ENCODE measurements around the gene NFKBIB.

DNA sequence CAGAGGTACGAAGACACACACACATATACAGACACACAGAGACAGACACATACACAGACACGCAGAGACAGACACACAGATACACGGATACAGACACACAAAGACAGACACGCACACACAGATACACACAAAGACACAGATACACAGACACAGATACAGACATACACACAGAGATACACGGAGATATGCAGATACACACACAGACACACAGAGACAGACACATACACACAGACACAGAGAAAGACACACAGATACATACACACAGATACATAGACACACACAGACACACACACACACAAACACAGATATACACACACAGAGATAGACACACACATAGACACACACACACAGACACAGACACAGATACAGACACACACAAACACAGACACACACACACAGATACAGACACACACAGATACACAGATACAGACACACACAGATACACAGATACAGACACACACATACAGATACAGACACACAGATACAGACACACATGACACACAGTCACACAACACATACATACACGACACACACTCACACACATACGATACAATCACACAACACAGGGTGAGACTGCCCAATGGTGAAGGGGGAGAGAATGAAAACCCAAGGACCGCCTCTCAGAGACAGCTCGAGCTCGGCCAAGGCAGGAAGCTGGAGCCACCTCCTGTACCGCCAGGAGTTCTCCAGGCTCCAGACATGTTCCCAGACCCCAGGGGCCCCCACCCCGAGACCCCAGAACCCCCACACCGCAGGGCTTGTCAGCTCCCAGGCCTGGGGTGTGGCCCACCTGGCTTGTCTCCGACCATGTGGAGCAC is 21.0 kb downstream of the NFKBIB start:
- TF ChIP-seq POLR2A (IDR thresholded peaks at IDR 0.05; ENCODE audit: borderline replicate concordance, extremely low read depth, insufficient read depth, insufficient read length) (no peak), POLR2AphosphoS5 (IDR thresholded peaks at IDR 0.05; ENCODE audit: low read depth, low read length) (no peak), CTCF (IDR thresholded peaks at IDR 0.05 in 2 of 3, conservative IDR thresholded peaks at IDR 0.05 in 1 of 3; ENCODE audit: borderline replicate concordance in 1 of 3, insufficient read depth in 1 of 3, low read depth in 2 of 3, low read length in 2 of 3) (no peak), ZFX (IDR thresholded peaks at IDR 0.05) (no peak)
- TF ChIP-seq, protein P1, sequence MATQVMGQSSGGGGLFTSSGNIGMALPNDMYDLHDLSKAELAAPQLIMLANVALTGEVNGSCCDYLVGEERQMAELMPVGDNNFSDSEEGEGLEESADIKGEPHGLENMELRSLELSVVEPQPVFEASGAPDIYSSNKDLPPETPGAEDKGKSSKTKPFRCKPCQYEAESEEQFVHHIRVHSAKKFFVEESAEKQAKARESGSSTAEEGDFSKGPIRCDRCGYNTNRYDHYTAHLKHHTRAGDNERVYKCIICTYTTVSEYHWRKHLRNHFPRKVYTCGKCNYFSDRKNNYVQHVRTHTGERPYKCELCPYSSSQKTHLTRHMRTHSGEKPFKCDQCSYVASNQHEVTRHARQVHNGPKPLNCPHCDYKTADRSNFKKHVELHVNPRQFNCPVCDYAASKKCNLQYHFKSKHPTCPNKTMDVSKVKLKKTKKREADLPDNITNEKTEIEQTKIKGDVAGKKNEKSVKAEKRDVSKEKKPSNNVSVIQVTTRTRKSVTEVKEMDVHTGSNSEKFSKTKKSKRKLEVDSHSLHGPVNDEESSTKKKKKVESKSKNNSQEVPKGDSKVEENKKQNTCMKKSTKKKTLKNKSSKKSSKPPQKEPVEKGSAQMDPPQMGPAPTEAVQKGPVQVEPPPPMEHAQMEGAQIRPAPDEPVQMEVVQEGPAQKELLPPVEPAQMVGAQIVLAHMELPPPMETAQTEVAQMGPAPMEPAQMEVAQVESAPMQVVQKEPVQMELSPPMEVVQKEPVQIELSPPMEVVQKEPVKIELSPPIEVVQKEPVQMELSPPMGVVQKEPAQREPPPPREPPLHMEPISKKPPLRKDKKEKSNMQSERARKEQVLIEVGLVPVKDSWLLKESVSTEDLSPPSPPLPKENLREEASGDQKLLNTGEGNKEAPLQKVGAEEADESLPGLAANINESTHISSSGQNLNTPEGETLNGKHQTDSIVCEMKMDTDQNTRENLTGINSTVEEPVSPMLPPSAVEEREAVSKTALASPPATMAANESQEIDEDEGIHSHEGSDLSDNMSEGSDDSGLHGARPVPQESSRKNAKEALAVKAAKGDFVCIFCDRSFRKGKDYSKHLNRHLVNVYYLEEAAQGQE (IDR thresholded peaks at IDR 0.05; ENCODE audit: low read depth): no peak
- TF ChIP-seq, protein P2, sequence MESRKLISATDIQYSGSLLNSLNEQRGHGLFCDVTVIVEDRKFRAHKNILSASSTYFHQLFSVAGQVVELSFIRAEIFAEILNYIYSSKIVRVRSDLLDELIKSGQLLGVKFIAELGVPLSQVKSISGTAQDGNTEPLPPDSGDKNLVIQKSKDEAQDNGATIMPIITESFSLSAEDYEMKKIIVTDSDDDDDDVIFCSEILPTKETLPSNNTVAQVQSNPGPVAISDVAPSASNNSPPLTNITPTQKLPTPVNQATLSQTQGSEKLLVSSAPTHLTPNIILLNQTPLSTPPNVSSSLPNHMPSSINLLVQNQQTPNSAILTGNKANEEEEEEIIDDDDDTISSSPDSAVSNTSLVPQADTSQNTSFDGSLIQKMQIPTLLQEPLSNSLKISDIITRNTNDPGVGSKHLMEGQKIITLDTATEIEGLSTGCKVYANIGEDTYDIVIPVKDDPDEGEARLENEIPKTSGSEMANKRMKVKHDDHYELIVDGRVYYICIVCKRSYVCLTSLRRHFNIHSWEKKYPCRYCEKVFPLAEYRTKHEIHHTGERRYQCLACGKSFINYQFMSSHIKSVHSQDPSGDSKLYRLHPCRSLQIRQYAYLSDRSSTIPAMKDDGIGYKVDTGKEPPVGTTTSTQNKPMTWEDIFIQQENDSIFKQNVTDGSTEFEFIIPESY (IDR thresholded peaks at IDR 0.05; ENCODE audit: extremely low read depth, insufficient replicate concordance, low read length): no peak
